HG03159 (cell line): ENCODE measurements around the gene RIMBP2.
"Not testable (repeated sequence)": the region's sequence is repeated elsewhere in the genome, so short reads cannot be mapped to it uniquely, and the experiment has no call there.

Source experiments
- ATAC-seq: cut with Tn5 transposase; IDR thresholded peaks from one replicate; pipeline ENCODE4 v1.9.1; 2021; ENCODE audit warnings: mild to moderate bottlenecking, moderate library complexity; ENCODE audit not compliant: unreplicated experiment

Gene RIMBP2

GRCh38 chr12:130707571-130707891 lies 8.6 kb downstream of the RIMBP2 start:
- ATAC-seq = no peak

GRCh38 chr12:130706885-130707570 lies 9.1 kb downstream of the RIMBP2 start:
- ATAC-seq = no peak

- no peak for ATAC-seq
Observed at GRCh38 chr12:130706311-130706710, 9.8 kb downstream of the RIMBP2 start.

GRCh38 chr12:130705178-130705822 lies 10.8 kb downstream of the RIMBP2 start:
- ATAC-seq = no peak

GRCh38 chr12:130704606-130705005 lies 11.5 kb downstream of the RIMBP2 start:
- no peak for ATAC-seq

GRCh38 chr12:130703733-130704375 lies 12.2 kb downstream of the RIMBP2 start:
- ATAC-seq = no peak

- ATAC-seq = no peak
Observed at GRCh38 chr12:130702966-130703732, 12.9 kb downstream of the RIMBP2 start.

GRCh38 chr12:130701402-130701744 lies 14.7 kb downstream of the RIMBP2 start:
- no peak for ATAC-seq

- ATAC-seq = no peak
Observed at GRCh38 chr12:130700492-130701401, 15.4 kb downstream of the RIMBP2 start.

- ATAC-seq = no peak
Observed at GRCh38 chr12:130698106-130698505, 18.0 kb downstream of the RIMBP2 start.

GRCh38 chr12:130696379-130697100 lies 19.6 kb downstream of the RIMBP2 start:
- no peak for ATAC-seq

- no peak for ATAC-seq
Observed at GRCh38 chr12:130695061-130695460, 21.0 kb downstream of the RIMBP2 start.

GRCh38 chr12:130689408-130690405 lies 26.4 kb downstream of the RIMBP2 start:
- ATAC-seq = no peak

- not testable (repeated sequence) for ATAC-seq
Observed at GRCh38 chr12:130688999-130689398, 27.1 kb downstream of the RIMBP2 start.

GRCh38 chr12:130687796-130688778 lies 28.0 kb downstream of the RIMBP2 start:
- ATAC-seq = no peak

GRCh38 chr12:130687190-130687589 lies 28.9 kb downstream of the RIMBP2 start:
- ATAC-seq = no peak

GRCh38 chr12:130686511-130686991 lies 29.5 kb downstream of the RIMBP2 start:
- ATAC-seq = no peak
